Measurements from ENCODE around the gene UBE2J2. TPM values are rescaled to one million over a fixed set of nuclear protein-coding genes. Genes with fewer than 3 reads are reported as not detected.

Gene UBE2J2
- total RNA-seq, 1 experiment from 2014 or later, result 83.4 TPM

DNA sequence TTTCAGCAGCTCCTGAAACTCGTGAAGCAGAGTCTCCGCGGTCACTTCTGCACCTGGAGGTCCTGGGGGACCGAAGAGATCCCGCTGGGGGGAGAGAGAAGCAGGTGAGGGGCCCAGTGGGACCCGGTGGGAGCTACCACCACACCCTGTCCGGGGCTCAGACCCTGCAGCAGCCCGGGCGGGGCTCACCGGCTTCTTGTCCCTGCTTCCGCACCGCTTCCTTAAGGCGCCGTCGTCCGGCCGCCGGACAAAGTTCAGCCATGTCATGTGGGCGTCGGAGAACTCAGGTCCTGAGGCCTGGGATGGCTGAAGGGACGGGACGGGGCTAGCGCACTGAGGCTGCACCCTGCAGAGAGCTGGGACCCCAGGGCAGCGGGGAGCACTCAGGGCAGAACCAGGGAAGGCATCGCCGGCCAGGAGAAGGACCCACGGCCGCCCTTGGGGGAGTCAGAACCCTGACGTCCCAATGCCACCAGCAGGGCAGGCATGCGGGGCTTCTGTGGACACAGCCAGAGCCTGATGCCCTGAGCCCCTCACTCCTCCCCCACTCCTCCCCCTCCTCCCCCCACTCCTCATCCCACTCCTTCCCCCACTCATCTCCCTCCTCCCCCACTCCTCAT is 29.4 kb downstream of the UBE2J2 start:
- no peak overlapping the region for H2BK12ac ChIP-seq (ENCODE audit: insufficient read length, low read depth, low read length)
- H3K27me3 Mint-ChIP-seq (ENCODE audit: low read depth), result peaks cover 15% of the 10 kb centered on the region
- H2BK15ac ChIP-seq (ENCODE audit: low read depth, low read length), result no peak overlapping the region
- no peak overlapping the region for H2BK5ac ChIP-seq (ENCODE audit: insufficient read length, low read length)
- no peak overlapping the region for H3K4me2 ChIP-seq (ENCODE audit: insufficient read depth, insufficient read length, low read length)
- H3K36me3 Mint-ChIP-seq (ENCODE audit: insufficient read depth in 1 of 3, low read depth in 3 of 3), result no peaks in the 10 kb centered on the region
- H3K27me3 ChIP-seq (ENCODE audit: insufficient read depth, low read length), result no peaks in the 10 kb centered on the region
- no peak overlapping the region for H3K18ac ChIP-seq (ENCODE audit: insufficient read length, low read depth, low read length)
- H3K79me1 ChIP-seq (ENCODE audit: insufficient read depth, low read depth, low read length, poor library complexity, severe bottlenecking), result no peaks in the 10 kb centered on the region
- no peak overlapping the region for H2BK20ac ChIP-seq (ENCODE audit: low read depth, low read length, poor library complexity, severe bottlenecking)
- H4K20me1 ChIP-seq (ENCODE audit: control insufficient read depth, insufficient read depth, insufficient read length), result no peaks in the 10 kb centered on the region
- H3K23me2 ChIP-seq (ENCODE audit: insufficient read length, low read depth, low read length, poor library complexity, severe bottlenecking), result no peaks in the 10 kb centered on the region
- H3K4me1 ChIP-seq (ENCODE audit: insufficient read depth, low read length), result no peaks in the 10 kb centered on the region
- no peak for TF ChIP-seq CTCF (conservative IDR thresholded peaks at IDR 0.05)
- no peak overlapping the region for H3T11ph ChIP-seq (ENCODE audit: low read length)
- H2AK5ac ChIP-seq (ENCODE audit: insufficient read length, low read length), result no peak overlapping the region
- H3K9me3 ChIP-seq (ENCODE audit: control insufficient read depth, low read depth, low read length), result no peaks in the 10 kb centered on the region
- no peaks in the 10 kb centered on the region for H3K4me1 Mint-ChIP-seq
- no peak overlapping the region for H3K9ac ChIP-seq (ENCODE audit: extremely low read depth, insufficient read length, low read length)
- H3K27ac ChIP-seq (ENCODE audit: insufficient read length, low read depth, low read length), result no peak overlapping the region
- no peak overlapping the region for H4K91ac ChIP-seq (ENCODE audit: insufficient read length, low read depth, low read length)
- no peak overlapping the region for H3K4me3 Mint-ChIP-seq
- no peak overlapping the region for H3K4ac ChIP-seq (ENCODE audit: low read depth, low read length)
- H3K27ac Mint-ChIP-seq, result no peak overlapping the region
- no peak for DNase-seq
- H4K5ac ChIP-seq (ENCODE audit: insufficient read length, low read depth, low read length), result no peak overlapping the region
- no CpG with 5 or more reads among the region's 30 CpGs for WGBS (ENCODE audit: extremely low coverage, insufficient read length, low lambda C conversion rate)
- no peaks in the 10 kb centered on the region for H3K9me3 Mint-ChIP-seq
- no peak overlapping the region for H2BK120ac ChIP-seq (ENCODE audit: low read depth, low read length, poor library complexity, severe bottlenecking)
- no peak overlapping the region for H4K8ac ChIP-seq (replicated peaks; ENCODE audit: insufficient read length, low read depth, low read length)
- H3K23ac ChIP-seq (ENCODE audit: insufficient read length, low read depth, low read length), result no peak overlapping the region
- H3K79me2 ChIP-seq (ENCODE audit: insufficient read depth, low read length), result no peaks in the 10 kb centered on the region
- no peak overlapping the region for H3K14ac ChIP-seq (ENCODE audit: insufficient read depth, low read length)
- no peak overlapping the region for H3K56ac ChIP-seq (ENCODE audit: insufficient read length, low read depth, low read length)
- H2AFZ ChIP-seq (ENCODE audit: low read length), result no peak overlapping the region

All from H9 (cell line).